Natural killer cell (primary cell): ENCODE results near the gene LTV1. TPM values are rescaled to one million over a fixed set of nuclear protein-coding genes. Genes with fewer than 3 reads are reported as not detected.

ENCODE experiments used
- ATAC-seq, 3 donors: fragments of 150-1000 bp in 2 of 3; fragments of 200-7000 bp in 1 of 3; cut with Tn5 transposase; 1 replicate in 1 of 3; 2 replicates in 2 of 3; pipeline ENCODE4 v1.10.0; 2021; ENCODE audit warnings: mild to moderate bottlenecking in 2 of 3, moderate library complexity in 2 of 3
- DNase-seq, 2 donors: peaks; one replicate each; pipeline versions ENCODE4 v3.0.0 to v3.0.0-alpha.2; 2013 to 2021; ENCODE audit warnings: mixed read lengths in 1 of 2
- H3K27ac ChIP-seq: one replicate; pipeline ENCODE4 v1.5.1; 2013; ENCODE audit warnings: mild to moderate bottlenecking, low read length
- H3K27me3 ChIP-seq: one replicate; pipeline ENCODE4 v1.6.1; 2013; ENCODE audit warnings: low read length; ENCODE audit not compliant: control insufficient read depth, insufficient read depth
- H3K36me3 ChIP-seq: one replicate; pipeline ENCODE4 v1.6.1; 2013; ENCODE audit warnings: low read length; ENCODE audit not compliant: control insufficient read depth, insufficient read depth
- H3K4me1 ChIP-seq: one replicate; pipeline ENCODE4 v1.6.1; 2013; ENCODE audit warnings: low read length; ENCODE audit not compliant: control insufficient read depth, insufficient read depth
- H3K4me3 ChIP-seq: one replicate; pipeline ENCODE4 v1.5.1; 2013; ENCODE audit warnings: low read length
- H3K9me3 ChIP-seq: one replicate; pipeline ENCODE4 v1.6.1; 2013; ENCODE audit warnings: low read length; ENCODE audit not compliant: control insufficient read depth, insufficient read depth
- H3K27ac Mint-ChIP-seq, 2 donors: one replicate each; pipeline ENCODE4 v1.8.0; 2022; ENCODE audit warnings: mild to moderate bottlenecking in 2 of 2, mixed read lengths in 2 of 2, moderate library complexity in 1 of 2
- H3K27me3 Mint-ChIP-seq, 2 donors: one replicate each; pipeline ENCODE4 v1.8.0; 2022; ENCODE audit warnings: low read depth in 2 of 2, mixed read lengths in 2 of 2
- H3K36me3 Mint-ChIP-seq: one replicate; pipeline ENCODE4 v1.8.0; 2022; ENCODE audit warnings: mixed read lengths
- H3K4me1 Mint-ChIP-seq, 2 donors: one replicate each; pipeline ENCODE4 v1.8.0; 2022; ENCODE audit warnings: mixed read lengths in 2 of 2
- H3K4me3 Mint-ChIP-seq: one replicate; pipeline ENCODE4 v1.8.0; 2022; ENCODE audit warnings: mild to moderate bottlenecking, moderate library complexity, mixed read lengths
- H3K9me3 Mint-ChIP-seq, 2 donors: one replicate each; pipeline ENCODE4 v1.8.0; 2022; ENCODE audit warnings: mixed read lengths in 2 of 2
- CTCF ChIP-seq: fragments of 200-600 bp; IDR thresholded peaks from one replicate; pipeline ENCODE4 v1.8.0; 2022; ENCODE audit warnings: antibody characterized with exemption
- WGBS: methylation state at CpG from one replicate; pipeline ENCODE4 v1.1.7; 2013; ENCODE audit warnings: missing lambda C conversion rate; ENCODE audit not compliant: insufficient coverage; 5-methylcytosine and 5-hydroxymethylcytosine counted together
- intact Hi-C: fragments of 100-400 bp; cut with micrococcal nuclease; formaldehyde crosslinking; loops from one replicate; pipeline ENCODE4 v1.14.2; 2022
- total RNA-seq, 4 donors: library from RNA; stranded (reverse); fragments of 120-200 nt in 1 of 4; gene quantifications; one replicate each; pipeline versions ENCODE4 v1.2.3 to v1.2.4, GENCODE V29; 2013 to 2022

The LTV1 gene
- total RNA-seq, 3 donors from 2014 or later (not counting 1 experiment from before 2014, with no cell fraction given), result 21.7 to 24.7 (median 21.7) TPM

DNA sequence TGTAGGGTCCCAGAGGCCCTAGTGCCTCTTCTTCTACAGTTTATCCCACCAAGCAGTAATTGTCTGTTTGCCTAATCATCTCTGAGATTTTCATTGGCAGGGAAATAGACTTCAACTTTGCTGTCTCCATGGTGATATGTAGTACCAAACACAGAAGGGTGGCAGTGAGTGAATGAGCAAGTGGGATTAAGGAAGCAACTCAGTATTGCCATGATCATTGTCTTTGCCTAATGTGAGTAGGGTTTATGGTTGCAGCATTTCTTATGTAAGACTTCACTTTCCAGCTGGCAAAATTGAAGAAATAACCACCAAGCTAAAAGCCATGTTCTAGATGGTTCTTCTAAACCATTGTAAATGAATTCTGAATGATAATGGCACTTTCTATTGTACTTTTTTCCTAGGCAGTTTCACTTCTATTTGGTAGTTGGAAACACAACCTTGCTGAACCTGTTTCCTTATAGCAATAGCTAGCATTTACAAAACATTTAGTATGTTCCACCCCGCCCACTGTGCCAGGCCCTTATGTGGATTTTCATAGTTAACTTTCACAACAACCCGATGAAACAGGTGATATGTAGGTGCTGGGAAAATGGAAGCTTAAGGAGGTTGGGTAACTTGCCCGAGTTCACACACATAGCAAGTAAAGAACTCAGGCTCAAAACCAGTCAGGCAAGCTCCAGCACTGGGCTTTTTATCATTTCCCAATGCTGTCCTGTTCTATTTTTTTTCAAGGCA lies 53.2 kb downstream of the LTV1 start:
- DNase-seq (no peak), ATAC-seq (no peak)
- Mint-ChIP-seq H3K27ac (no peak overlapping the region), H3K4me1 (no peaks in the 10 kb centered on the region), H3K4me3 (no peak overlapping the region), H3K27me3 (no peaks in the 10 kb centered on the region), H3K9me3 (no peaks in the 10 kb centered on the region), H3K36me3 (no peaks in the 10 kb centered on the region)
- intact Hi-C loops, result no loop called here
- Histone ChIP-seq H3K27ac (no peak overlapping the region), H3K36me3 (no peaks in the 10 kb centered on the region), H3K4me1 (no peaks in the 10 kb centered on the region), H3K4me3 (no peak overlapping the region), H3K27me3 (no peaks in the 10 kb centered on the region), H3K9me3 (no peaks in the 10 kb centered on the region)
- TF ChIP-seq CTCF, result no peak
- WGBS, result 95% methylated on average over 3 of the region's 3 CpGs

DNA sequence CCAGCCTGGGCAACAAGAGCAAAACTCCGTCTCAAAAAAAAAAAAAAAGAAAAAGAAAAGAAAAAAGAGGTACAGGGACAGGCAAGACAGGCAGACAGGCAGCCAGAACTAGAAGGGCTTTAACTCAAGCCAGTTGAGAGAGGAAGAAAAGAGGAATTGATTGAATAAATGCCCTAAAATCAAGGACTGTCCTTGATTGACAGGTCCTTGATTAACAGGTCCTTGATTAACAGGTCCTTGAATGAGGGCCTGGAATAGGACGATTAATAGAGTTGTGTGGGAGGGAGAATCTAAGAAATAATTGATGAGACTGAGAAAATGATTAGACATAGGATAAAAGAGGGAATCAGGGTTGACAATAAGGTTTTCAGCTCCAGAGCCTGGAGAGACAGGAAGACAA lies 57.2 kb downstream of the LTV1 start:
- H3K36me3 Mint-ChIP-seq, result no peaks in the 10 kb centered on the region
- intact Hi-C loops, result no loop called here
- H3K9me3 ChIP-seq, result no peaks in the 10 kb centered on the region
- H3K27me3 Mint-ChIP-seq, result no peaks in the 10 kb centered on the region
- H3K27me3 ChIP-seq, result no peaks in the 10 kb centered on the region
- WGBS, result 91% methylated on average over 2 of the region's 2 CpGs
- no peaks in the 10 kb centered on the region for H3K4me1 ChIP-seq
- no peak overlapping the region for H3K27ac Mint-ChIP-seq
- H3K36me3 ChIP-seq, result no peaks in the 10 kb centered on the region
- H3K4me1 Mint-ChIP-seq, result no peaks in the 10 kb centered on the region
- ATAC-seq (no peak), DNase-seq (no peak)
- H3K9me3 Mint-ChIP-seq, result no peaks in the 10 kb centered on the region
- no peak overlapping the region for H3K4me3 Mint-ChIP-seq
- no peak for TF ChIP-seq CTCF
- no peak overlapping the region for H3K4me3 ChIP-seq
- no peak overlapping the region for H3K27ac ChIP-seq

GRCh38 chr6:143901885-143902750 lies 59.0 kb downstream of the LTV1 start:
- H3K27me3 Mint-ChIP-seq, result no peaks in the 10 kb centered on the region
- Histone ChIP-seq H3K36me3 (no peaks in the 10 kb centered on the region), H3K4me1 (no peaks in the 10 kb centered on the region), H3K27me3 (no peaks in the 10 kb centered on the region), H3K4me3 (no peak overlapping the region), H3K27ac (no peak overlapping the region), H3K9me3 (no peaks in the 10 kb centered on the region)
- no peak for ATAC-seq
- H3K36me3 Mint-ChIP-seq, result no peaks in the 10 kb centered on the region
- no peaks in the 10 kb centered on the region for H3K9me3 Mint-ChIP-seq
- no peak for DNase-seq
- intact Hi-C loops, result no loop called here
- no peak for TF ChIP-seq CTCF
- no peak overlapping the region for H3K27ac Mint-ChIP-seq
- H3K4me3 Mint-ChIP-seq, result no peak overlapping the region
- H3K4me1 Mint-ChIP-seq, result no peaks in the 10 kb centered on the region
- WGBS, result 56% methylated on average over 5 of the region's 6 CpGs
